Endometrium (tissue), 2 donors: ENCODE data around the gene C12orf75.
"Not testable (repeated sequence)": the region's sequence is repeated elsewhere in the genome, so short reads cannot be mapped to it uniquely, and the experiment has no call there.

Experiments used
- FAIRE-seq: peaks from 2 replicates; lab custom pipeline; 2012; peaks lifted over from hg19 to GRCh38; lab: Jason Lieb, UNC
- donor health status: control.
- donor health status: control.

C12orf75 gene

DNA sequence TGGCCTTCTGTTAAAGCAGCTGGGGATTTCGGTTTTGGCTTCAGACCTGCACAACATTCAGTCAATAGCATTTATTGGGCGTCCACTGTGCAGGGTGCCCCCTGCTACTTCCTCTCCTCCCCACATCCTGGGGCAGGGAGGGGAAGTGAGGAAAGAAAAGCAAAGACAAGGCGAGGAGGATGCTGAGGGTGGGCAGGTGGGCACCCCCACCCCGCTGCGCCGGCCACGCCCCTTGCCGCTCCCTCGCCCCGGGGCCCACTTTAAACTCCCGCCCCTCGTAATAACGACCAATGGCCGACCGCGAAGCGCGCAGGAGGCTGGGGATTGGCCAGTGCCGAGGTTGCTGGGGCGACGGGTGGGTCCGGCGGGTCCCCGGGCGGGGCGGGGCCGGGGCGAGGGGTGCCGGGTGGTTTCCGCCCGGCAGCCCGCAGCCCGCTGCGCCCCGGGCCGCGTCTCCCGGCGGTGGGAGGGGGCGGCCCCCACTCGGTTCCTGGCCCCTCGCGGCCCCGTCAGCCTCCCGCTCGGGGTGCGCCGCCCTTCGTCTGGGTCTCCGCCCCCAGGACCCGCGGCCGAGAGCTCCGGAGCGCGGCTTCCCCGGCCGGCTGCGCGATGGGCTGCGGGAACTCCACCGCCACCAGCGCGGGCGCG, at the start of gene C12orf75:
Gene C12orf75 (plus strand): TSS at position 409 of the 648 bp plus-strand sequence. CDS start 201 bp downstream, at position 610.
- FAIRE-seq, result no peak

DNA sequence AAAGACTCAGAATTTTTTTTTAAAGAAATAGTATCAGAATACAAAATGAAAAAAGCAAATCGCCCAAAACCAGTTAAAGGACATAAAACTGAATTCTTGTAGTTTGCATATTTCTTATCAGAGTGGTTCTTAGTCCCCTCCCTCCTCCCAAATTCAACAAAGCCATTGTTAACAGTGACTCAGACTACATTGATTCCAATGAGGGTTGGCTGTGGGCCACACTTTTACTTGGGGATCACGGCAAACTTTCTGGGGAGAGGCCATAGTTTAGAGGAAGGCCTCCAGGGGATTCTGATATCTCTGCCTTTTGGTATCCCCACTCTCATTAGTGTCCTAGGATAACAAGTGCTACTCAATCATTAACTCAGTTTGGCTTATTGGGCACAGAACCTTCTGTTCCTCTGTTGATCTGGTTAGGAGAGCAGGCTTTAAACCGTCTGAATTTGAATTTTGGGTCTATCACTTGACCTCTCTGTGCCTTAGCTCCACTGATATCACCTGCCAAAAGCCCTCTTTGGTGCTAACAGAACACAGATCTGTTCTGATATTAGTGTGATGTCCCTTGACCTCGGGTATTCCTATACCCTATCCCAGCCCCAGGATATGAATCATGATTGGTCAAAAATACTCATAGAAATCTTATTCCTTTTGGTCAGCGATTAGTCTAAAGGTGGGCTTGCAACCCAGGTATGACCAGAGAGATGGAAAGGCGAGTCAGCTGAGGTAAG, 49.4 kb upstream of the C12orf75 start:
- no peak for FAIRE-seq

DNA sequence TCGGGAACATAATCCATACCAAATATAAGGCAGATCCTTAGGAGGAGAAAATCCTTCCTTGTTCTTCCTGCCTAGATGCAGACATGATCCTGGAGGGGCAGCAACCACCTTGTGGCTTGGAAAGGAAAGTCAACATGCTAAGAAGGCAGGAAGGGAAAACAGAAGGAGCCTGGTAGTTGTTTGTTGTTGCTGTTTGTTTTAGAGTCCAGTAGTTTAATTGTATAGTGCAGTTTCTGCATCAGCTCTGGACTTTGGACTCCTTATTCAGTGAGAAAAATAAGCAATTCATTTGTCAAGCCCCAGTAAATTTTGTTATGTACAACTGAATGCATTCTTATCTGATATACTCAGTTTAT, 48.8 kb upstream of the C12orf75 start:
- no peak for FAIRE-seq

- FAIRE-seq, result no peak
Measured at GRCh38 chr12:105285378-105285777, 45.1 kb upstream of the C12orf75 start.

- no peak for FAIRE-seq
Measured at GRCh38 chr12:105287408-105287807, 43.1 kb upstream of the C12orf75 start.

DNA sequence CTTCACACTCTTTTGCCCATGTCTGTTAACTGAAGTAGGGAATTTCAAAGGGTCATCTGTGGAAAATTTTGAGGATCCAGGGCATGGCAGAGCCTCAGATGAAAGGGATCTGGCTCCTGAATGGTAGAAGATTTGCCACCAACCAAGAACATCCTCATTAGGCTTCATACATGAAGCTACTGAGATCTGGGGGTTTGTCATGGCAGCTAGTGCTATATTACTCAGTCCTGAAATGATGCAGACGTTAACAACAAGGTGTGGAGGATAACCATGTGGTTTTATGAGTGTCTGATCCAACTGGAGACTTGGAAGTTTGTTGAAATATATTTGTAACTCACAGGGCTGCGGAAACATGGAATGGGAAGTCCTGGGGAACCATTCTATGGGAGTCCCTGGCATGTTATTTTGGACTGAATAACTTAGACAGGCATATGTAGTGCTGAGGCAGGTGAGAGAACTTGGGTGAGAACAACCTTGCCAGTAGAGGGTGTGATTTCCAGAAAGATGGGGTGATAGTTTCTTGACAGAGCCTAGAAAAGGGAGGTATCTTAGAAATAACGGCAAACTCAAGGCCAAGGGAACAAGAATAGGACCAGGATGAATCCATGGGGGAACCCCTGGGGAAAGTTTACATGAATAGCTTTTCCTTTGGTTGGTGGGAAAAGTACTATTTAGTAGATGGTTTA, 42.0 kb upstream of the C12orf75 start:
- no peak for FAIRE-seq

- no peak for FAIRE-seq
Measured at GRCh38 chr12:105289114-105289904, 41.2 kb upstream of the C12orf75 start.

DNA sequence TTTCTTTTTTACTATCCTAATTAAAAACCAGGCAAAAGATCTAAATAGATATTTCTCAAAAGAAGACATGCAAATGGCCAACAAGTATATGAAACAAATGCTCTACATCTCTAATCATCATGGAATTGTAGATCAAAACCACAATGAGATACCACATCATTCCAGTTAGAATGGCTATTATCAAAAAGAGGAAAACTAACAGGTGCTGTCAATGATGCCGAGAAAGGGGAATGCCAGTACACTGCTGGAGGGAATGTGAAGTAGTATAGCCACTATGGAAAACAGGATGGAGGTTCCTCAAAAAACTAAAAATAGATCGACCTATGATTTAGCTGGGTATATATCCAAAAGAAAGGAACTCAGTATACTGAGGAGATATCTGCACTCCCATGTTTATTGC, 39.0 kb upstream of the C12orf75 start:
- FAIRE-seq, result no peak

DNA sequence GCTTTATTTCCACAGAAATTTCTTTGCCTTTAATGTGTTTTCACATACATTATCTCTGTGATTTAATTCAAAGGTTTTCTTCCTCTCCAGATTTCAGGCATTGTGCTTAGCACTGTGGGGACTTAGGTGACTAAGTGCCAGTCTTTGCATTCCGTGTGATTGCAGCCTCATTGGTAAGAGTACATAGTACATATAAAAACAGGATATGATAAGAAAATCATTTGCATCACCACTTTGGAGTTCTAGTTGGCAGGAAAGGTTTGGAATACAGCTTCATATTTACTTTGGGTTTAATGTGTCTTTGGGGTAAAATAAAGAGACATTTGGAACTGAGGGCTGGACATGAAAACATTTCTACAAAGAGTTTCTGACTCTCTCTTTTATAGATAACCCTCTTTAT, 37.8 kb upstream of the C12orf75 start:
- FAIRE-seq, result no peak

DNA sequence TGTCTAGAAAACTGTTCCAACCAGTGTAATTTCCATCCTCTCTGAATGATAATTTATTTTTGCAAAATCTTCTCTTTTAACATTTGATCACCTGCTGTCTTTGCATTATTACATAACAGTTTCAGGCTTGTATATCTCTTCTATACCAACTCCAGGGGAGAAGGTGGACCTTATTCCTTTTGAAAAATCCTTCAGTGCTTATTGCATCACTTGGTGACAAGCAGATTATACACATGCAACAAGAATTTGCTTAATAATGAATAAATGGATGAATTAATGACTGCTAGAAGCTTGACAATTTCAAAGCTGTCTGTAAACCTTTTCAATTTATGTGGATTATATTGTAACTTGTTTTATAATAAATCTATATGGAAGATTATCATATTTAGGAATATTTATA, 37.3 kb upstream of the C12orf75 start:
- FAIRE-seq, result no peak

GRCh38 chr12:105294161-105294560, 36.3 kb upstream of the C12orf75 start:
- FAIRE-seq, result no peak

GRCh38 chr12:105294886-105295479, 35.5 kb upstream of the C12orf75 start:
- no peak for FAIRE-seq

DNA sequence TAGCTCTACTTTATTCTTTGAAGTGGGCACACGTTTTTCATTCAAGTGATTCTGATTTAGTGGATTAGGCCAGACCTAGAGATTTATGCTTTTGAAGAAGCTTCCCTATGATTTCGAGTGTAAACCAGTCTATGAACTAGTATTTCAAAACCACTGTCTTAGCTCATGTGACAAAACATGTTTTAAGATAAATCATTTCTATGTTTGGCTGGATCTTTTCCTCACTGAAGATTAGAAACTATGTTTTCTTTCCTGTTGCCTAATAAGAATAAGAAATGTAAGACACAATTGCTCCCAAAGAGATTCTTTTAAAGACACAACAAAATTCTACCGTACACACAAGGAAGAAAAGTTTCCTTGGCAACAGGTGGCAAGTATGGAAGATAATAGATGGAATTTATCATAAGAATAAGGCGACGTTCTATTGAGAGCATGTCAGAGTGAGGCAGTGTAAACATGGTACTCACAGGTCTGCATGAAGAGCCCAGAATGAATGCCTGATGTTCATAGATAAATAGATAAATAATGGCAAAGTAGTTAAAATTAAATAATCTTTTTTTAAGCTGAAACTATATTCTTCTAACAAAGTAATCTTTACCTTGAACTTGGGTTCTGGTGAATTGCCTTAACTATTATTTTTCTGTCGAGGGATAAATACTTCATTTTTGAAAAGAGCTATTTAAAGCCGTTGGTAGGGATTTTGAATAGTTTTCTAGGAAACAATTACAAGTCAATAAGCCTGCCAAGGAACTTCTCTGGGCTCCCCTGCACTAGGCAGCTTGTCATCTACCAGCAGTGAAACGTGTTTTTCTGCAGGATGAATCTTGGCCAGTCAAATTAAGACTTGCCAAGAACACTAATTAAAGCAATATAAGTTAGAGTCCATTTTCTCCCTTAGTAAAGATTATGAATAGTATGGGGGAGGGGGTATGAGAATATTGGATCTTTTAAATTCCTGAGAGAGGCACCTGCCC, 34.1 kb upstream of the C12orf75 start:
- no peak for FAIRE-seq

DNA sequence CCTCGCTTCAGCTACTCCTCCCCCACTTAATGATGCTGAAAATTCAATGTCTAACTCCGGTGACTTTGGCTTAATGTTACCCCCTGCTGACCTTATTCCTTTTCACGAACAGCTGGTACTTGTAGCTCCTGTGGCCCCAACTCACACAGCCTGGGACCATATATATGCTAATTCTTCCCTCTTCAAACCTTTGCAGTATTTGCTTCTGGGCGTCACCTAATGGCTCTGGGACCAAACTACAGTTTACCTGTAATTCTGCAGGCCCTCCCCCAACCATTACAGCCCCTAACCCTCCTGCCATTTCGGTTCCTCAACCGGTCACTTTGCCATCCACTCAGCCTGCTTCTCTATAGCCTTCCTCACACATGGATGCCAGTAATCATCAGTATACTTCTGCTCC, 29.6 kb upstream of the C12orf75 start:
- FAIRE-seq, result no peak

- FAIRE-seq, result no peak
Measured at GRCh38 chr12:105301696-105302095, 28.8 kb upstream of the C12orf75 start.

DNA sequence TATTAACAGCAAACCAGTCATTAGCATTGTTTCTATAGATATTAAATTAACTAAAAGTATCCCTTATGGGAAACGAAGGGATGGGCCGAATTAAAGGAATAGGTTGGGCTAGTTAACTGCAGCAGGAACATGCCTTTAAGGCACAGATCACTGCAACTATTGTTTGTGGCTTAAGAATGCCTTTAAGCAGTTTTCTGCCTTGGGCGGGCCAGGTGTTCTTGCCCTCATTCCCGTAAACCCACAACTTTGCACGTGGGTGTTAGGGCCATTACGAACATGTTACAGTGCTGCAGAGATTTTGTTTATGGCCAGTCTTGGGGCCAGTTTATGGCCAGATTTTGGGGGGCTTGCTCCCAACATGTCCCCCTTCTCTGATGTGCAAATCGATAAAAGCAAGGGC, 27.5 kb upstream of the C12orf75 start:
- not testable (repeated sequence) for FAIRE-seq

- FAIRE-seq, result not testable (repeated sequence)
Measured at GRCh38 chr12:105304626-105305025, 25.9 kb upstream of the C12orf75 start.

DNA sequence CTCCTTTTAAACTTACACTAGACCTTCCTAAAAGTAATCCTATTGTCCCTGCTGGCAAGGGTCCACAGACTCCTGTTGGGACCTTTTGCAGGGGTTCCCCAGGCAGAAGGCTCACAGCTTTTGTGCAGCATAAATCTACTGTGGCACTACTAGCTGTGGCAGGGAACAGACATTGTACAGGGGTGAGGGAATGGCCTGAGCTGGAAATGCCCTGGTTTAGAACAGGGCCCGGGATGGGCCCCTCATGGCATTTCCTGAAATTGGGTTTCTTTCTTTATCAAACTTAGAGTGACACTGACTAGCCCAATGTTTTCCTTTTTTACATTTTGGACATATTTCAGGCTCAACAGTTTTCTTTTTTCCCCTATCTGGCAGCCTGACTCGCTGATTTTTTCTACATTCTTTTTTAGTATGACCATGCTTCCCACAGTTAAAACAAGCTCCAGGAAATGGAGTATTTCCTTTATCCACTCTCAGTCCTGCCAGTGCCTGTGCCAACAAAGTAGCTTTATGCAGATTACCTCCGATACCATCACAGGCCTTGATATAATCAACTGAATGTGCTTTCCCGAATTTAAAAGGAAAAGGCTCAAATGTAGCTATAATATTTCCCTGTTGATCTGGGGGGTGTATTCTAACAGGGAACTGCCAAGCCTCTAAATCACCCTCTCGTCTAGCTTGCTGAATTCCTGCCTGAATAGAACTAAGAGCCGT, 22.7 kb upstream of the C12orf75 start:
- not testable (repeated sequence) for FAIRE-seq

- not testable (repeated sequence) for FAIRE-seq
Measured at GRCh38 chr12:105308839-105309238, 21.7 kb upstream of the C12orf75 start.

- FAIRE-seq, result not testable (repeated sequence)
Measured at GRCh38 chr12:105309384-105309783, 21.1 kb upstream of the C12orf75 start.
